Pancreas (tissue), 10 donors: Measurements from ENCODE around the gene CCDC6. TPM values are rescaled to one million over a fixed set of nuclear protein-coding genes. Genes with fewer than 3 reads are reported as not detected.

ENCODE experiments used
- ATAC-seq, 4 donors: fragments of 200-7000 bp; cut with Tn5 transposase; one replicate each; pipeline versions ENCODE4 v1.8.0 to v1.9.1; 2020; ENCODE audit warnings: mild to moderate bottlenecking in 4 of 4, moderate library complexity in 4 of 4
- DNase-seq, 6 donors: peaks; one replicate each; pipeline ENCODE4 v3.0.0-alpha.2; 2020
- FAIRE-seq: peaks from 2 replicates; lab custom pipeline; 2012; peaks lifted over from hg19 to GRCh38; lab: Jason Lieb, UNC
- H3K27ac ChIP-seq, 4 donors: fragments of 200-600 bp; sonication (generic); 1 replicate in 3 of 4; 2 replicates in 1 of 4; pipeline versions ENCODE4 v1.5.0 to v1.8.0; 2020
- H3K27me3 ChIP-seq, 4 donors: fragments of 200-600 bp; one replicate each; pipeline ENCODE4 v1.8.0; 2021
- H3K36me3 ChIP-seq, 3 donors: fragments of 200-600 bp; sonication (generic) in 1 of 3; one replicate each; pipeline versions ENCODE4 v1.5.0 to v1.8.0; 2020 to 2021
- H3K4me1 ChIP-seq, 3 donors: fragments of 200-600 bp; one replicate each; pipeline ENCODE4 v1.8.0; 2021
- H3K4me3 ChIP-seq, 4 donors: fragments of 200-600 bp; sonication (generic) in 2 of 4; one replicate each; pipeline versions ENCODE4 v1.5.0 to v1.8.0; 2020 to 2021
- H3K9me3 ChIP-seq, 4 donors: fragments of 200-600 bp; one replicate each; pipeline ENCODE4 v1.8.0; 2021
- CTCF ChIP-seq, 4 donors: fragments of 200-600 bp; sonication (generic) in 3 of 4; IDR thresholded peaks; one replicate each; pipeline versions ENCODE4 v1.5.0 to v1.8.0; 2021; ENCODE audit warnings: antibody characterized with exemption in 4 of 4
- WGBS, 2 donors: extraction: QIAGEN DNeasy Blood & Tissue Kit; methylation state at CpG; one replicate each; pipeline ENCODE4 v1.1.7; 2013; 5-methylcytosine and 5-hydroxymethylcytosine counted together
- intact Hi-C, 3 donors: fragments of 100-400 bp; cut with DNase I; formaldehyde crosslinking; loops; one replicate each; pipeline versions ENCODE4 v1.11.1 to v1.14.2; 2022
- polyA plus RNA-seq, 2 donors: library from polyadenylated mRNA; stranded (reverse); fragments of 200-250 nt; gene quantifications; one replicate each; pipeline ENCODE4 v1.2.3, GENCODE V29; 2013
- total RNA-seq, 6 donors: library from RNA; stranded (reverse); fragmentation: NEBNext Ultra II Directional in 4 of 6; extraction: Animal tissue kit (Norgen Biotek cat#: 25700) in 4 of 6; gene quantifications; one replicate each; pipeline versions ENCODE4 v1.2.1 to v1.2.4, GENCODE V29; 2021 to 2023
- donor health status: healthy with polysubstance abuse.
- donor health status: DM: no; HTN: no; CAD: no; lungs with moderate emphysema.
- donor health status: DM: no; HTN: no; CAD: no.
- donor health status: control.
- donor health status: control.
- donor health status: Bipolar disorder and iron deficiency.
- donor health status: DM: yes; HTN: yes; CAD: no.
- donor health status: DM: no; HTN: no; CAD: no.
- donor health status: DM: no; HTN: no; CAD: no.
- donor health status: DM: yes; HTN: yes; CAD: no.

CCDC6 gene
- total and polyA plus RNA-seq, 8 donors, result 8.3 to 53.1 (median 29.0) TPM

GRCh38 chr10:59945991-59946390 is 39.6 kb upstream of the CCDC6 start:
- ATAC-seq (no peak), FAIRE-seq (no peak), DNase-seq (no peak)
- WGBS, 2 donors, result 57 to 71% methylated on average over 2 of the region's 2 CpGs
- H3K27me3 ChIP-seq, result no peaks in the 10 kb centered on the region
- H3K4me1 ChIP-seq, result peaks cover 0 to 4% (median 0%) of the 10 kb centered on the region in 3 donors
- intact Hi-C loops, result no loop called here
- H3K4me3 ChIP-seq, result no peak overlapping the region
- H3K9me3 ChIP-seq, result no peaks in the 10 kb centered on the region
- no peaks in the 10 kb centered on the region for H3K36me3 ChIP-seq
- H3K27ac ChIP-seq, result no peak overlapping the region
- no peak for TF ChIP-seq CTCF (IDR thresholded peaks at IDR 0.05)

GRCh38 chr10:59945590-59945989 is 39.2 kb upstream of the CCDC6 start:
- Histone ChIP-seq H3K27ac (no peak overlapping the region), H3K27me3 (no peaks in the 10 kb centered on the region), H3K4me1 (peaks cover 0 to 4% (median 0%) of the 10 kb centered on the region in 3 donors), H3K4me3 (no peak overlapping the region), H3K9me3 (no peaks in the 10 kb centered on the region), H3K36me3 (no peaks in the 10 kb centered on the region)
- 86% methylated on average over 5 of the region's 5 CpGs for WGBS, 2 donors
- no peak for TF ChIP-seq CTCF (IDR thresholded peaks at IDR 0.05)
- intact Hi-C loops, result no loop called here
- no peak for FAIRE-seq
- DNase-seq, result no peak
- ATAC-seq, result no peak

GRCh38 chr10:59944339-59944935 is 38.1 kb upstream of the CCDC6 start:
- Histone ChIP-seq H3K27ac (no peak overlapping the region), H3K9me3 (no peaks in the 10 kb centered on the region), H3K36me3 (no peaks in the 10 kb centered on the region), H3K4me1 (peaks cover 0 to 3% (median 0%) of the 10 kb centered on the region in 3 donors), H3K4me3 (no peak overlapping the region), H3K27me3 (no peaks in the 10 kb centered on the region)
- ATAC-seq (no peak), DNase-seq (no peak), FAIRE-seq (no peak)
- intact Hi-C loops, result no loop called here
- TF ChIP-seq CTCF (IDR thresholded peaks at IDR 0.05), result no peak
- 82 to 83% methylated on average over 16 of the region's 16 CpGs for WGBS, 2 donors

GRCh38 chr10:59942556-59942955 is 36.2 kb upstream of the CCDC6 start:
- 78 to 88% methylated on average over 4 of the region's 4 CpGs for whole genome bisulfite sequencing, 2 donors
- Histone ChIP-seq H3K9me3 (no peaks in the 10 kb centered on the region), H3K36me3 (no peaks in the 10 kb centered on the region), H3K4me1 (no peaks in the 10 kb centered on the region), H3K4me3 (no peak overlapping the region), H3K27me3 (no peaks in the 10 kb centered on the region), H3K27ac (no peak overlapping the region)
- ATAC-seq, result no peak
- intact Hi-C loops, result no loop called here
- DNase-seq, result no peak
- no peak for FAIRE-seq
- no peak for TF ChIP-seq CTCF (IDR thresholded peaks at IDR 0.05)

GRCh38 chr10:59937720-59938119 is 31.4 kb upstream of the CCDC6 start:
- H3K27ac ChIP-seq, result no peak overlapping the region
- DNase-seq, result no peak
- H3K9me3 ChIP-seq, result no peaks in the 10 kb centered on the region
- no peak overlapping the region for H3K4me3 ChIP-seq
- no peak for TF ChIP-seq CTCF (IDR thresholded peaks at IDR 0.05)
- 49 to 57% methylated on average over 1 of the region's 1 CpG for WGBS, 2 donors
- FAIRE-seq, result no peak
- ATAC-seq, result no peak
- no peaks in the 10 kb centered on the region for H3K4me1 ChIP-seq
- no peaks in the 10 kb centered on the region for H3K36me3 ChIP-seq
- no peaks in the 10 kb centered on the region for H3K27me3 ChIP-seq
- intact Hi-C loops, result no loop called here
